Suprapubic skin (tissue), 4 donors: ENCODE results near the gene KIF1C. TPM values are rescaled to one million over a fixed set of nuclear protein-coding genes. Genes with fewer than 3 reads are reported as not detected.

Experiments used
- DNase-seq, 2 donors: peaks; one replicate each; pipeline ENCODE4 v3.0.0-alpha.2; 2019; ENCODE audit warnings: low spot score in 2 of 2
- H3K27ac ChIP-seq: fragments of 200-600 bp; sonication (generic); one replicate; pipeline ENCODE4 v1.5.1; 2019
- H3K27me3 ChIP-seq: fragments of 200-600 bp; sonication (generic); one replicate; pipeline ENCODE4 v1.5.1; 2019
- H3K36me3 ChIP-seq: fragments of 200-600 bp; sonication (generic); one replicate; pipeline ENCODE4 v1.5.1; 2019
- H3K4me1 ChIP-seq: fragments of 200-600 bp; sonication (generic); one replicate; pipeline ENCODE4 v1.5.1; 2019
- H3K4me3 ChIP-seq: fragments of 200-600 bp; sonication (generic); one replicate; pipeline ENCODE4 v1.5.1; 2019; ENCODE audit warnings: mild to moderate bottlenecking
- H3K9me3 ChIP-seq: fragments of 200-600 bp; sonication (generic); one replicate; pipeline ENCODE4 v1.5.1; 2019
- EP300 ChIP-seq: sonication (generic); formaldehyde crosslinking; IDR thresholded peaks from one replicate; pipeline ENCODE4 v1.6.1; 2017; ENCODE audit warnings: antibody characterized with exemption
- POLR2A ChIP-seq, 2 donors: fragments of 450-650 bp; IDR thresholded peaks; one replicate each; pipeline ENCODE4 v1.6.1; 2017; ENCODE audit warnings: antibody characterized with exemption in 2 of 2, mild to moderate bottlenecking in 2 of 2, moderate library complexity in 2 of 2
- POLR2AphosphoS5 ChIP-seq, 3 donors: sonication (generic); formaldehyde crosslinking; IDR thresholded peaks; one replicate each; pipeline ENCODE4 v1.6.1; 2017; ENCODE audit warnings: antibody characterized with exemption in 3 of 3
- WGBS: methylation state at CpG from one replicate; pipeline ENCODE4 v1.1.5; 2018; 5-methylcytosine and 5-hydroxymethylcytosine counted together
- total RNA-seq, 4 donors: library from RNA; depleted of rRNA; stranded (reverse); fragments of >200 nt; gene quantifications; one replicate each; pipeline ENCODE4 v1.1.0, GENCODE V29; 2016
- TF ChIP-seq, protein P1 (sequence below), 2 donors: fragments of 200-600 bp in 1 of 2; fragments of 450-650 bp in 1 of 2; sonication (generic) in 1 of 2; IDR thresholded peaks; one replicate each; pipeline ENCODE4 v1.5.1; 2016 to 2019; ENCODE audit warnings: antibody characterized with exemption in 2 of 2, mild to moderate bottlenecking in 1 of 2, moderate library complexity in 1 of 2

KIF1C gene
- total RNA-seq, 4 donors from 2014 or later: 52.7 to 104 (median 97.8) TPM

DNA sequence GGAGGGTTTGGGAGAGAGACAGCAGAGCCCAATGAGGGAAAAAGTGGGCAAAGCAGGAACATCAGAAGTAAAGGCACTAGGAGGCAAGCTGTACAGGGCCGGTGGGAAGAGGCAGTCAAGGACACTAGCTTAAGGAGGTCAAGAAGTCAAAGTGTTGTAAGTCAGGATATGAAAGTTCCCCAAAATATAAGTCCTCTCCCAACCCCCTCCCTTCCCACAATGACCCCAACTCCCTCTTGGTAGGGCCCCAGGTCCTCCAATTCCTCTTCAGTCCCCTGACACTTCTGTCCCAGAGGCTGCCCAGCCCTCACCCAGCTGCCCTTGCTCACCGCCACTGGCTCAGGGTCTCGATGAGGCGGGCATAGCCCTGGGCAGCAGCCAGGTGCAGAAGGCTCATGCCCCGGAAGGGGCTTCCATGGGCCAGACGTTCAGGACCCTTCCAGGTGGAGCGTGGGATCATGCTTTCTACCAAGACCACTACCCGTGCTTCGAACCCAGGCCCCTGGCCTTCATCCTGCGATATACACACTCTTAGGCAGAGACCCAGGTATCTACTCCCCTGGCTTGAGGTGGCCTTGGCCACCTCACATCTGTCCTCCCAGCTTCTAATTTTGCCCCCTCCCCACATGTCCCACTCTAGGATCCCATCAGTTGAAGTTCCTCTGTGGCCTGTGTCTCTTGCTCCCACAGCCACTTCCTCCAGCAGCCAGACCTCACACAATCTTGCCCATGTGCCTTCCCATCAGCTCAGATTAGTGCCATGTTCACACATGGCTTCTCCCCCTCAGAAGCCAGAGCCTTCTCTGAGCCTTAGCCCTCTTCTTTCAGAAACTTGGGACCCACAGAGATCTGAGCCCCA lies 24.3 kb upstream of the KIF1C start:
- Histone ChIP-seq H3K27ac (no peak overlapping the region), H3K9me3 (no peaks in the 10 kb centered on the region), H3K27me3 (no peaks in the 10 kb centered on the region), H3K4me3 (no peak overlapping the region), H3K36me3 (peaks cover 80% of the 10 kb centered on the region), H3K4me1 (peaks cover 16% of the 10 kb centered on the region)
- DNase-seq: no peak
- WGBS: 92% methylated on average over 10 of the region's 10 CpGs
- no peak for TF ChIP-seq EP300
- TF ChIP-seq, protein P1, sequence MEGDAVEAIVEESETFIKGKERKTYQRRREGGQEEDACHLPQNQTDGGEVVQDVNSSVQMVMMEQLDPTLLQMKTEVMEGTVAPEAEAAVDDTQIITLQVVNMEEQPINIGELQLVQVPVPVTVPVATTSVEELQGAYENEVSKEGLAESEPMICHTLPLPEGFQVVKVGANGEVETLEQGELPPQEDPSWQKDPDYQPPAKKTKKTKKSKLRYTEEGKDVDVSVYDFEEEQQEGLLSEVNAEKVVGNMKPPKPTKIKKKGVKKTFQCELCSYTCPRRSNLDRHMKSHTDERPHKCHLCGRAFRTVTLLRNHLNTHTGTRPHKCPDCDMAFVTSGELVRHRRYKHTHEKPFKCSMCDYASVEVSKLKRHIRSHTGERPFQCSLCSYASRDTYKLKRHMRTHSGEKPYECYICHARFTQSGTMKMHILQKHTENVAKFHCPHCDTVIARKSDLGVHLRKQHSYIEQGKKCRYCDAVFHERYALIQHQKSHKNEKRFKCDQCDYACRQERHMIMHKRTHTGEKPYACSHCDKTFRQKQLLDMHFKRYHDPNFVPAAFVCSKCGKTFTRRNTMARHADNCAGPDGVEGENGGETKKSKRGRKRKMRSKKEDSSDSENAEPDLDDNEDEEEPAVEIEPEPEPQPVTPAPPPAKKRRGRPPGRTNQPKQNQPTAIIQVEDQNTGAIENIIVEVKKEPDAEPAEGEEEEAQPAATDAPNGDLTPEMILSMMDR (IDR thresholded peaks at IDR 0.05): no peak
- no peak for TF ChIP-seq POLR2A (IDR thresholded peaks at IDR 0.05)
- TF ChIP-seq POLR2AphosphoS5 (IDR thresholded peaks at IDR 0.05): no peak

DNA sequence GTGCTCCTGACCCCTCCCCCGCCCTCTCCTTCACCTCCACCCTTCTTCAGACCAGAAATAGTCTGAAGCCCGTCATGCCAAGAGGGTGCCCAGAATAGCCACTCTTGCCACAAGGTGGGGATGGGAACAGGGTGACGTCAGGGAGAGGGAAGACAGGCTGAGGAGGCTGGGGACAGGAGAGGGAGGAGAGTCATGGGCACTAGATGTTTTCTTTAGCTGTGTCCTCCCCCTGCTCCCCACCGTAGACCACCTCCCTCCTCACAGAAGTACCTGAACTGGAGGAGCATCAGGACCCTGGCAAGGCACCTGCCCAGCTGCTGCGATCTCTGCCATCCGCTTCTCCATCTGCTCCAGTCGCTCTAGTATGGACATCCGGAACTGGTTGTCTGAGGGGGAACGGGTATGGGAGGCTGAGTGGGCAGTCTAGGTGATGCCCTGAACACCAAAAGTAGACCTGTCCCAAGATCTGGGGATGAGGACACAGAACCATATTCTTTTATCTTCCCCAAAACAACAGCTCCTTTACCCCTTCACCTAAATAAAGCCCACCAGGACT lies 23.6 kb upstream of the KIF1C start:
- no peak overlapping the region for H3K27ac ChIP-seq
- WGBS: 91% methylated on average over 9 of the region's 9 CpGs

DNA sequence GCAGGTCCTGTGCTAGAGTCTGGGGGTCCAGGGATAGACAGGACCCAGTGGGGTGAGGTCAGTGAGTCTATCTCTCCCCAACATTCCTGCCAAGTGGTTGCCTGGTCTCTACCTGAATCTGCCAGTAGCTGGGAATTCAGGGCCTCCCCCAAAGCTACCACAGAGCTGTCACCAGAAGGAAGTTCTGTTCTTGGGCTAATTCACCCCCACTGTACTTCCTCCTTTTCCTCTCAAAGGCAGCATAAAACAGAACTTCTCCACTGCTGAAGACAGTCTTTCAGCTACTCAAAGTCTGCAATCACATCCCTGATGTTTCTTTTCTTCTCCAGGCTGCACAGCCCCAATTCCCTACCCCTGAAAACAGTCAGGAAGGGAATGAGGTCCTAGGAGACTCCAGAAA lies 19.0 kb upstream of the KIF1C start:
- Histone ChIP-seq H3K27me3 (no peaks in the 10 kb centered on the region), H3K27ac (no peak overlapping the region), H3K4me1 (peaks cover 10% of the 10 kb centered on the region), H3K4me3 (no peak overlapping the region), H3K9me3 (no peaks in the 10 kb centered on the region), H3K36me3 (peaks cover 86% of the 10 kb centered on the region)
- TF ChIP-seq POLR2AphosphoS5 (IDR thresholded peaks at IDR 0.05) (no peak), POLR2A (IDR thresholded peaks at IDR 0.05) (no peak), EP300 (no peak)
- TF ChIP-seq, protein P1 (IDR thresholded peaks at IDR 0.05): no peak
- DNase-seq: no peak

More for the DNA sequence above, 23.6 kb upstream of the KIF1C start:
- Histone ChIP-seq H3K36me3 (peaks cover 87% of the 10 kb centered on the region), H3K9me3 (no peaks in the 10 kb centered on the region), H3K4me3 (no peak overlapping the region), H3K27me3 (no peaks in the 10 kb centered on the region), H3K4me1 (peaks cover 9% of the 10 kb centered on the region)
- no peak for TF ChIP-seq EP300
- TF ChIP-seq POLR2A (IDR thresholded peaks at IDR 0.05): no peak
- TF ChIP-seq, protein P1 (IDR thresholded peaks at IDR 0.05): no peak
- TF ChIP-seq POLR2AphosphoS5 (IDR thresholded peaks at IDR 0.05): no peak
- no peak for DNase-seq

DNA sequence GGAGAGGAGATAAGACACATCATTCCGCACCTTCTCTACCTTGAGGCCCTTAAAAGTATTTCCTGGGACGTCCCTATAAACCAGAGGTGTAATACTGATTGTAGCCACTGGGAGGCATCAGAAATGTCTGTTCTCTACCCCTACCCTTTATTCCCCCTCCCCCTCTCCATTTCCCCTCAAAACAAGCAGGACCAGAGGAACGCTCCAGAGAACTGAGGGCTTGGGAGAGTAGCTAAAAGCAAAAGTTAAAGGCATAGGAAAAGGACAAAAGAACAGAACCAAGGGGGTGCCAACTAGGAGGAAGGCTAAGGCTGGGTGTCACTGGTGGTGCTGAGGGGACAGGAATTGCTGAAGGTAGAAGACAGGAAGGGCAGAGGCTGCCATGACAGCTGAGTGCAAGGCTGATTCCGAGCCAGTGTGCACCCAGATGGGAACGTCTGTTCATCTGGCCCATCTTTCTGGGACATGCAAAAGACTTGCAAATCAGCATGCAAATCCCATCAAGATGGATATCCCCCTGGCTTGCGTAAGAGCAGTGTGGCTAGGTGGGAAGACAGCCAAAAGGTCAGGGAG lies 17.0 kb upstream of the KIF1C start:
- TF ChIP-seq POLR2AphosphoS5 (IDR thresholded peaks at IDR 0.05): no peak
- TF ChIP-seq, protein P1 (IDR thresholded peaks at IDR 0.05): peak; percentile 57 to 67
- DNase-seq: no peak
- H3K4me1 ChIP-seq: peaks cover 10% of the 10 kb centered on the region
- no peaks in the 10 kb centered on the region for H3K27me3 ChIP-seq
- 36% methylated on average over 6 of the region's 6 CpGs for WGBS
- H3K9me3 ChIP-seq: no peaks in the 10 kb centered on the region
- H3K36me3 ChIP-seq: peaks cover 80% of the 10 kb centered on the region
- H3K27ac ChIP-seq: no peak overlapping the region
- H3K4me3 ChIP-seq: no peak overlapping the region

DNA sequence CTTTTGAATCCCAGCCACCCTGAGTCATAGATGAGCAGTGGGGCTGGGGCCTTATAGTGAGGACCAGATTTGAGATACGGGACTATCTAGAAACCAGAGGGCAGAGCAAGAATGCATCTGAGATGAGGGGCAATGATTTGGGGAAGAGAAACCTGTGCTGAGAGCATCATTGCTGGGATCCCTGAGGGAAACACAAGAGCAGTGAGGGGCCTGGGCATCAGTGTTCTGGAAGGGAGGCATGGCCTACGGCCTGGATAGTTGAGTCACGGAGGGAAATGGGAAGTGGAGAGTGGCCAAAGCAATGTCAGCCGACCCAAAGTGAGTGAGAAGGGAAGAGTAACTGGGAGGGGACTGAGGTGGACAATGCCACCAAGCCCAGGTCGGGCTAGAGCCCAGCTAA lies 15.4 kb upstream of the KIF1C start:
- H3K27ac ChIP-seq: no peak overlapping the region
- peaks cover 20% of the 10 kb centered on the region for H3K4me1 ChIP-seq
- no peak overlapping the region for H3K4me3 ChIP-seq
- TF ChIP-seq EP300 (no peak), POLR2A (IDR thresholded peaks at IDR 0.05) (no peak), POLR2AphosphoS5 (IDR thresholded peaks at IDR 0.05) (no peak)
- TF ChIP-seq, protein P1 (IDR thresholded peaks at IDR 0.05): no peak
- no peaks in the 10 kb centered on the region for H3K9me3 ChIP-seq
- H3K27me3 ChIP-seq: no peaks in the 10 kb centered on the region
- DNase-seq: no peak
- 73% methylated on average over 5 of the region's 5 CpGs for WGBS
- peaks cover 64% of the 10 kb centered on the region for H3K36me3 ChIP-seq
